Hair follicle dermal papilla cell (primary cell): ENCODE measurements around the gene ELAVL4. TPM values are rescaled to one million over a fixed set of nuclear protein-coding genes. Genes with fewer than 3 reads are reported as not detected.

Experiments
- total RNA-seq: library from RNA; depleted of rRNA; stranded (reverse); fragments of >200 nt; gene quantifications from 2 replicates; pipeline ENCODE4 v1.2.3, GENCODE V29; 2012

The ELAVL4 gene
- total RNA-seq = not detected in 2 replicates

GRCh38 chr1:50108497-50109059 is at the start of gene ELAVL4:
Gene ELAVL4 (plus strand): TSS chr1:50108920. CDS start chr1:50109190, 270 bp downstream.

Other genes with a start within 250 kb of the ELAVL4 start
- gene AGBL4, start 85.0 kb upstream of the ELAVL4 start, total RNA-seq = under 0.01 and 0.16 TPM in 2 replicates